Body of pancreas (tissue), 4 donors: Measurements from ENCODE around the gene DENND1A. TPM values are rescaled to one million over a fixed set of nuclear protein-coding genes. Genes with fewer than 3 reads are reported as not detected.

Experiments
- ATAC-seq: fragments of 150-250 bp; one replicate; pipeline ENCODE4 v1.9.1; 2016
- DNase-seq, 4 donors: peaks; one replicate each; pipeline ENCODE4 v3.0.0-alpha.2; 2019
- H3K27ac ChIP-seq, 4 donors: fragments of 200-600 bp; sonication (generic); 1 replicate in 3 of 4; 2 replicates in 1 of 4; pipeline versions ENCODE4 v1.5.1 to v1.6.1; 2016 to 2019; ENCODE audit warnings: mild to moderate bottlenecking in 1 of 4, mixed read lengths in 1 of 4, moderate library complexity in 1 of 4
- H3K27me3 ChIP-seq, 2 donors: fragments of 200-600 bp; sonication (generic); one replicate each; pipeline ENCODE4 v1.6.0; 2016; ENCODE audit warnings: mild to moderate bottlenecking in 1 of 2
- H3K36me3 ChIP-seq, 2 donors: fragments of 200-600 bp; sonication (generic); replicated peaks in 1 of 2; 2 replicates each; pipeline ENCODE4 v1.5.1; 2016; ENCODE audit warnings: low read depth in 2 of 2; ENCODE audit not compliant: insufficient read depth in 1 of 2
- H3K4me1 ChIP-seq: fragments of 200-600 bp; sonication (generic); one replicate; pipeline ENCODE4 v1.6.0; 2016
- H3K4me3 ChIP-seq, 2 donors: fragments of 200-600 bp; sonication (generic); 1 replicate in 1 of 2; 2 replicates in 1 of 2; pipeline ENCODE4 v1.5.1; 2016 to 2019
- H3K9me3 ChIP-seq, 3 donors: fragments of 200-600 bp; sonication (generic); 1 replicate in 2 of 3; 2 replicates in 1 of 3; pipeline ENCODE4 v1.5.1; 2016
- POLR2A ChIP-seq, 3 donors: fragments of 450-650 bp; IDR thresholded peaks; one replicate each; pipeline ENCODE4 v1.6.1; 2016; ENCODE audit warnings: antibody characterized with exemption in 3 of 3, mild to moderate bottlenecking in 2 of 3
- WGBS, 2 donors: methylation state at CpG; one replicate each; pipeline ENCODE4 v1.1.5; 2017; 5-methylcytosine and 5-hydroxymethylcytosine counted together
- intact Hi-C: fragments of 100-400 bp; cut with DNase I; formaldehyde crosslinking; loops from one replicate; pipeline ENCODE4 v1.15.1; 2023
- total RNA-seq, 2 donors: library from RNA; depleted of rRNA; stranded (reverse); fragments of >200 nt; gene quantifications; one replicate each; pipeline ENCODE4 v1.1.0, GENCODE V29; 2016
- TF ChIP-seq, protein P1 (sequence below), 7 experiments: fragments of 450-650 bp in 4 of 7; fragments of 200-600 bp in 3 of 7; sonication (generic) in 3 of 7; IDR thresholded peaks; one replicate each; pipeline ENCODE4 v1.5.1; 2016 to 2019; ENCODE audit warnings: antibody characterized with exemption in 7 of 7

Gene DENND1A
- total RNA-seq, 2 donors from 2014 or later = 7.6 to 8.6 TPM

DNA sequence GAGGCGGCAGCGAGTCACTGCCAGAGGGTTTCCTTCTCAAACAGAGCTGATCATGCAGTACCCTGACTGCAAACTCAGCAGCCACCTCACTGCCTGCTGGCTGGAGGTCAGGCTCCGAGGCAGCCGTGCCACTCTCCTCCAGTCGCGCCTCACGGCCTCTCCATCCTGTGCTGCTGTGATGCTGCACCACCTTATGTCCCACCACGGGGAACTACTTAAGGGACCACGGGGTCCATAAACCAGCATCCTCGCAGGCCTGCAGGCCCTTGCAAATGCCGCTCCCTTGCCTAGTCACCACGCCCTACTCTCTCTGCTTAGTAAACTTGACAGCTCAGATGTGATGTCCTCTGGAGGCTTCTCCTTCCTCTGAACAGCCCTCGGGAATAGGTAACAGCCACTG is 474.7 kb downstream of the DENND1A start:
- DNase-seq = no peak

DNA sequence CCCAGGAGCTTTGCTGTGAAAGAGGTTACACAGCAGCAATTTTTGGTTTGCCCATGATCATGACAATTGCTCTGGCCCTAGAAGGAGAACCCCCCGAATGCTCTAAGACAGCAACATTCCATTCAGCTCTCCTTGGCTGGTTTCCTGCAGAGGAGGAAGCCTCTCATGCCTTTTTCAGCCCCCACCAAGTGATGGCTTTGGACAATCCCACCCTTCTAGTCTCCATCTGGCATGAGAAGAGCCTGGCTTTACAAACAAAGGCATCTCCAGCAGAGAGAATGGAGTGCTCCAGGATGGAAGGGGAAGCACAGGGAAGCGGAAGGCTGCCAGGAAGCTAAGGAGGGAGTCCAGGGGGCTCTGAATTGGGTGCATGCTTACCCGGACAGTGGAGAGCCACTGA is 475.6 kb downstream of the DENND1A start:
- Histone ChIP-seq H3K4me3 (no peak overlapping the region), H3K27ac (no peak overlapping the region), H3K27me3 (no peaks in the 10 kb centered on the region), H3K4me1 (no peaks in the 10 kb centered on the region), H3K9me3 (no peaks in the 10 kb centered on the region), H3K36me3 (peaks cover 0 to 2% of the 10 kb centered on the region in 2 donors)
- no peak for ATAC-seq
- TF ChIP-seq, protein P1, sequence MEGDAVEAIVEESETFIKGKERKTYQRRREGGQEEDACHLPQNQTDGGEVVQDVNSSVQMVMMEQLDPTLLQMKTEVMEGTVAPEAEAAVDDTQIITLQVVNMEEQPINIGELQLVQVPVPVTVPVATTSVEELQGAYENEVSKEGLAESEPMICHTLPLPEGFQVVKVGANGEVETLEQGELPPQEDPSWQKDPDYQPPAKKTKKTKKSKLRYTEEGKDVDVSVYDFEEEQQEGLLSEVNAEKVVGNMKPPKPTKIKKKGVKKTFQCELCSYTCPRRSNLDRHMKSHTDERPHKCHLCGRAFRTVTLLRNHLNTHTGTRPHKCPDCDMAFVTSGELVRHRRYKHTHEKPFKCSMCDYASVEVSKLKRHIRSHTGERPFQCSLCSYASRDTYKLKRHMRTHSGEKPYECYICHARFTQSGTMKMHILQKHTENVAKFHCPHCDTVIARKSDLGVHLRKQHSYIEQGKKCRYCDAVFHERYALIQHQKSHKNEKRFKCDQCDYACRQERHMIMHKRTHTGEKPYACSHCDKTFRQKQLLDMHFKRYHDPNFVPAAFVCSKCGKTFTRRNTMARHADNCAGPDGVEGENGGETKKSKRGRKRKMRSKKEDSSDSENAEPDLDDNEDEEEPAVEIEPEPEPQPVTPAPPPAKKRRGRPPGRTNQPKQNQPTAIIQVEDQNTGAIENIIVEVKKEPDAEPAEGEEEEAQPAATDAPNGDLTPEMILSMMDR (IDR thresholded peaks at IDR 0.05) = no peak
- no peak for TF ChIP-seq POLR2A (IDR thresholded peaks at IDR 0.05)
- WGBS, 2 donors = 93 to 95% methylated on average over 3 of the region's 3 CpGs
- intact Hi-C loops = no loop called here
- no peak for DNase-seq

More for the DNA sequence above, 474.7 kb downstream of the DENND1A start:
- TF ChIP-seq, protein P1 (IDR thresholded peaks at IDR 0.05) = no peak
- TF ChIP-seq POLR2A (IDR thresholded peaks at IDR 0.05) = no peak
- 95 to 96% methylated on average over 13 of the region's 13 CpGs for WGBS, 2 donors
- Histone ChIP-seq H3K27ac (no peak overlapping the region), H3K4me3 (no peak overlapping the region), H3K4me1 (no peaks in the 10 kb centered on the region), H3K36me3 (peaks cover 0 to 2% of the 10 kb centered on the region in 2 donors), H3K27me3 (no peaks in the 10 kb centered on the region), H3K9me3 (no peaks in the 10 kb centered on the region)
- intact Hi-C loops = no loop called here
- no peak for ATAC-seq

DNA sequence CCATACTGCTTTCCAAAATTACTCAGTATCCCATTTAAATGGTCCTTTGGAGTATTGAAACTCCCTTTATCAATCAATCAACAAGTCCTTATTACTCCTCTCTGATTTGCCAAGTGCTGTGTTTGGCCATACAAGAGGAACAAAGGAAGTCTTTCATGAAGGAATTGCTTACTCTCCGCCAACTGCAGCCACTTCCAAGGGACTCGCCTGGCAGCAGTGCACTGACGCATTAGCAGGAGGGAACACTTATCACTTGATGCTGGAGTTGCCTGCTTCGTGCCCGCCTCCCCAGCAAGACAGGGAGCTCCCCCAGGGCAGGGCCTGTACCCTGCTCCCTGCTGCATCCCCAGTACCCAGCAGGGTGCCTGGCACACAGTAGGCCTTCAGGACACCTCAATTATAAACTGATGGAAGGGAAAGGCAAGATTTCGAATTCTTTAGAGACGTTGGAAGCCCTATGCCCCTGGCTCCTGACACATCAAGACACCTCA is 476.1 kb downstream of the DENND1A start:
- H3K4me1 ChIP-seq = no peaks in the 10 kb centered on the region
- H3K36me3 ChIP-seq = peaks cover 0 to 2% of the 10 kb centered on the region in 2 donors
- no peaks in the 10 kb centered on the region for H3K27me3 ChIP-seq
- 76 to 79% methylated on average over 3 to 7 of the region's 7 CpGs for WGBS, 2 donors
- DNase-seq = peak in 3 of 4 donors; percentile 16 to 25 (median 23)
- intact Hi-C loops = no loop called here
- ATAC-seq = peak; percentile 50
- no peak overlapping the region for H3K27ac ChIP-seq
- H3K4me3 ChIP-seq = no peak overlapping the region
- H3K9me3 ChIP-seq = no peaks in the 10 kb centered on the region
- TF ChIP-seq, protein P1 (IDR thresholded peaks at IDR 0.05) = no peak
- TF ChIP-seq POLR2A (IDR thresholded peaks at IDR 0.05) = no peak

DNA sequence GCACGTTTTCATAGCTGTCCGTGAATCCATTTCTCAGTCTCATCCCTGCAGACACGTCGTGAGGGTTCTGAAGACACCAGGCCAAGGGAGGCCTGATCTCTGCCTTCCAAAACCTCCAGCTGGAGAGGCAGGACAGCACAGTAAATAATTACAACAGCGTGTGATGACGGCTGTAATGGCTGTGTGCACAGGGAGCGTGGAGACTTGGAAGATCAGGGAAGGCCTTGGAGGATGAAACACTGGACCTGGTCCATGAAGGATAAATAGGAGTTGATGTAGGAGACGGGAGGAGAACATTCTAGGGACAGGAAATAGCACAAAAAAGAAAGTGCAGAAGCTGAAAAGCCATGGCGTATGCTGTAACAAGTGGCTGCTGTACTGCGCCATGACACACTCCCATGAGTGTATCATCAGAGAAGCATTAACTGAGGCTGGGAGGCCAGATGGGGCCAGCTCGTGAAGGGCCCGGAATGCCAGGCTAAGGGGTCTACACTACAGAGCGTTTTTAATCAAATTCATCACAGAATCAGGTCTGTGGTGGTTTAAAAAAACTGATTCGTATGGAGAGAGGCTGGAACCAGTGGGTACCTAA is 476.8 kb downstream of the DENND1A start:
- H3K27me3 ChIP-seq = no peaks in the 10 kb centered on the region
- H3K27ac ChIP-seq = no peak overlapping the region
- 91 to 93% methylated on average over 14 of the region's 14 CpGs for WGBS, 2 donors
- no peak for DNase-seq
- TF ChIP-seq, protein P1 (IDR thresholded peaks at IDR 0.05) = no peak
- TF ChIP-seq POLR2A (IDR thresholded peaks at IDR 0.05) = no peak
- intact Hi-C loops = no loop called here
- H3K36me3 ChIP-seq = peaks cover 0 to 2% of the 10 kb centered on the region in 2 donors
- ATAC-seq = no peak
- no peak overlapping the region for H3K4me3 ChIP-seq
- no peaks in the 10 kb centered on the region for H3K9me3 ChIP-seq
- no peaks in the 10 kb centered on the region for H3K4me1 ChIP-seq

DNA sequence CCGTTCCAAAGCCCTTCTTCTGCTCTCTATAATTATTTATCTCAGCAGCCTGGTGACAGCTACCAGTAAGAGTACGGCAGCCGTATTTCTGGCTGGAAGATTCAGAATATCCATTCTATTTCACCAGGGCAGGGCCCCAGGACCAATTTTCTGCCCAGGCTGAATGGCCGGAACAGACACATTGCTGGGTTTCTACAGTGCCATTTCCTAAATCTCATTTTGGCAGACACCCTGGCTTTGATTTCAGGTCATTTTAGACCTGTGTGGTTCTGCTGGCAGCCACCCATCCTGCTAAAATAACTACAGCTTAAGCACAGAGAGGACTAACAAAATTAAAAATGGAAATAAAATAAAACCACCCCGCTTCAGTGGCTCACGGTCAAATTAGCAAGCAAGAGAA is 478.9 kb downstream of the DENND1A start:
- DNase-seq (no peak), ATAC-seq (no peak)
- no peaks in the 10 kb centered on the region for H3K36me3 ChIP-seq
- no peaks in the 10 kb centered on the region for H3K4me1 ChIP-seq
- H3K27ac ChIP-seq = no peak overlapping the region
- intact Hi-C loops = no loop called here
- 91 to 94% methylated on average over 6 of the region's 6 CpGs for WGBS, 2 donors
- no peak overlapping the region for H3K4me3 ChIP-seq
- no peaks in the 10 kb centered on the region for H3K27me3 ChIP-seq
- TF ChIP-seq, protein P1 (IDR thresholded peaks at IDR 0.05) = no peak
- TF ChIP-seq POLR2A (IDR thresholded peaks at IDR 0.05) = no peak
- H3K9me3 ChIP-seq = no peaks in the 10 kb centered on the region
